ENCODE results near the gene HOXC4.

The HOXC4 gene

GRCh38 chr12:54028314-54029201 is 25.1 kb upstream of the HOXC4 start, which contains the start of gene HOXC6:
TSS of gene HOXC6 (plus strand) at chr12:54028440. CDS start at chr12:54028522, 82 bp downstream.
- DNase-seq (ENCODE audit: low read depth, low spot score) = no peak

GRCh38 chr12:54029529-54030441 is 23.9 kb upstream of the HOXC4 start:
- DNase-seq (ENCODE audit: low read depth, low spot score) = no peak

DNA sequence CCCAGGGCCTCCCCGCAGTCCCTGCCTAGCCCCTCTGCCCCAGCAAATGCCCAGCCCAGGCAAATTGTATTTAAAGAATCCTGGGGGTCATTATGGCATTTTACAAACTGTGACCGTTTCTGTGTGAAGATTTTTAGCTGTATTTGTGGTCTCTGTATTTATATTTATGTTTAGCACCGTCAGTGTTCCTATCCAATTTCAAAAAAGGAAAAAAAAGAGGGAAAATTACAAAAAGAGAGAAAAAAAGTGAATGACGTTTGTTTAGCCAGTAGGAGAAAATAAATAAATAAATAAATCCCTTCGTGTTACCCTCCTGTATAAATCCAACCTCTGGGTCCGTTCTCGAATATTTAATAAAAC is 23.2 kb upstream of the HOXC4 start:
- no peak for DNase-seq (ENCODE audit: low read depth, low spot score)

DNA sequence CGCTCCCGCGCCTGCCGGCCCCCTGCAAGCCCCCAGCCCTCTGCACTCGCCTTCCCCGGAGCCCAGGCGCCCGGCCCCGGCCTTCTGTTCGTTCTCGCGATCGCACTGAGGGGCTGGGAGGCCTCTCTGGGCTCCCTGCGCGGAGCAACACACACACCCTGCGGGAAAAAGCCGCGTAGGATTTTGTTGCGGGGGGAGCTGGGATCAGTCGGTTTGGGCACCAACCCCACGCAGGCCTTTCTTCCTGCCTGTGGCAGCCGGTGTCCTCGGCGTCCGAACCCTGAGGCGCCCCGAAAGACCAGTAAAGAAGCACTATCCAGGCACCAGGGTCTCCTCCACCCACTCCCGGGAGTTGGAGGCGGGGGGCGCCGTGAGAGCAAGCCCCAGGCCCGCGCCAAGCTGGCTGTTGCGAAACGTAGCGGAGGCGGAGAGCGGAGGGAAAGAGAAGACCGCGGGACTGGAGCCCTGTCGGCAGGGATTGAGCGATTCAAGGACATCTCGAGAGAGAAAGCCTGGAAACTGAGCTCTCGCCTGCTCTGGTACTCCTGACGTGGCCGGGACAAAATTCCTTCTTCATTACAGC is 22.7 kb upstream of the HOXC4 start:
- DNase-seq (ENCODE audit: low read depth, low spot score) = no peak

DNA sequence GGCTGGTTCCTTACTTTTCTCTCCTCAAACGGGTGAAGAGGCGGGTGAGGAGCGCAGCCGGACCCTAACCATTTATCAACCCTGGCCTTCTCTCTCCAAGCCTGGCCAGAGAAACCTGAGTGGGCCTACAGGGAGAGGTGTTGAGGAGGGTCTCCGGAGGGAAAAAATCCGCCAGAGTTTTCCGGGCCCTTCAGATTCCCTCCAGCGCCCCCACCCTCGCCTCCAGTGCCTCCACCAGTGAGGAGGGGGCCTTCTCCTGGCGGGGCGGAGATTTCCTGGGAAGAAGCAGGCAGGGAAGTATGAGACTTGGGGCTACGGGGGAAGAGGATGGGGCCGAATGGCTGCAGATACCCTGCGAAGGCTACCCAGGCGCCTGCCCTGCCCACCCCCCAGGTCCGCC is 22.2 kb upstream of the HOXC4 start:
- DNase-seq (ENCODE audit: low read depth, low spot score) = no peak

DNA sequence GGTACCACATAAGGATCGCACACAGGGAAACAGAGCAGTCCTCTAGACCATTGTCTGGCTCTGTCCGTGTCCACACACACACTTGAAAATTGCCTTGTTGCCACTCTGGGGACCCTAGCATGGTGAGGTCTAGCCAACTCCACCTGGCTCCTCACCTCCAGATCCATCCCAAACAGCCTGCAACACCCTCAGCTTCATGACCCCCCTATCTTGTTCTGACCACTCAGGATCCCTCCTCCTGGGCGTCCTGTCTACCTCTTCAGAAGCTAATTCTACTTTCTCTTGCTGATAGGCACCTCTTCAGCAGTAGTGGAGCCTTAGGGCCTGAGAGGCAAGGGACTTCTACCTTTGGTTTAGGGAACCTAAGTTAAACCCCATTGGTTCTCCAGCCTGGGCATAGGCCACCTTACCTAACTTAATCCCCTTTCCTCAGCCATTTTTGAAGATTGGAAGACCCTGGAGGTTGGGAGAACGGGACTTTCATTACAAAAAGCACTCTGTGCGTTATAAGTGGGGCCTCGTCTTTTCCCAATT is 21.5 kb upstream of the HOXC4 start:
- DNase-seq (ENCODE audit: low read depth, low spot score) = no peak

DNA sequence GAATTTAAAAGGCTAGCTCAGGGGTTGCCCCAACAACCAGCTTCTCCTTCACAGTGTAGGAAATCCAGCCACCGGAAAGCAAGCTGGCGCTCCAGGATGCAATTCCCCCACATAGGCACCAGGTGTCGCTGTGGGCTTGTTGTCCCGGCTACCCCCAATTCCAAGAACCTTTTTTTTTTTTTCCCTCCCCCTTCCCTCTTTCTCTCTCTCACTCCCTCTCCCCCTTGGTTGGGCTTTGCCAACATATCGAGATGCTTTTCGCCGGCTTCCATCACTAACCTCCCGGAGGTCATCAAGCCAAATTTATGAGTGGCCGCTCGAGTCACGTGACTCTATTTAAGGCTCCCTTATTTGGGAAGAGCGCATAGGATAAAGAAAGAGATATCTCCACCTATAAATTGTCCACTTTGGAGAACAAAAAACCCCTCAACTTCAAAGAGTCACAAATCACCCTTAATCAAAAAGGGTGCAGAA is 21.0 kb upstream of the HOXC4 start, which contains the start of gene HOXC5:
HOXC5 (plus strand) TSS at position 424 of the 474 bp plus-strand sequence. CDS start 73 bp downstream, outside the sequence.
- DNase-seq (ENCODE audit: low read depth, low spot score) = peak; percentile 52

DNA sequence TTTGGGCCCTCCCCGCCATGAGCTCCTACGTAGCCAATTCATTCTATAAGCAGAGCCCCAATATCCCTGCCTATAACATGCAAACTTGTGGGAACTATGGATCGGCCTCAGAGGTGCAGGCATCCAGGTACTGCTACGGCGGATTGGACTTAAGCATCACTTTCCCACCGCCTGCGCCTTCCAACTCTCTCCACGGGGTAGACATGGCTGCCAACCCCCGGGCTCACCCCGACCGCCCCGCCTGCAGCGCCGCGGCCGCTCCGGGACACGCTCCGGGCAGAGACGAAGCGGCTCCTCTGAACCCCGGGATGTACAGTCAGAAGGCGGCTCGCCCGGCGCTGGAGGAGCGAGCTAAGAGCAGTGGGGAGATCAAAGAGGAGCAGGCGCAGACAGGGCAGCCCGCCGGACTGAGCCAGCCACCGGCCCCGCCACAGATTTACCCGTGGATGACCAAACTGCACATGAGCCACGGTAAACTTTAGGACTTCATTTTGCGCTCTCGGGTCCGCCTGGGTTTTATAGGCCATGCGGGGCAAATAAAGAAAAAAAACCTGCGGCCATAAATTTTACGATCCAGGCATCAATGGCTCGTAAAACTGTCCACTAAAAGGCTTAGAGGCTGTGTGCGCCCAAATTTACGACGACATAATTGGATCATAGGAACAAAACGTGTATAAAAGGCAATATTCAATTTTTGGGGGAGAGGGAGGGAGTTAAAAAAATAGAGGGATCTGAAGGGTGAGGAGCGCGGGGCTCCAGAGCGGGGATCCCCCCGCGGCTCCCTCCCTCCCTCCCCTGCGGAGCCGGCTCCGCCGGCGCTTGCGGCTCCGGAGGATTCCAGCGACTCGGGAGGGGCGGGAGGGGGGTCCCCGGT is 20.3 kb upstream of the HOXC4 start:
- DNase-seq (ENCODE audit: low read depth, low spot score) = no peak

GRCh38 chr12:54033980-54034784 is 19.5 kb upstream of the HOXC4 start:
- no peak for DNase-seq (ENCODE audit: low read depth, low spot score)

GRCh38 chr12:54034785-54035310 is 18.8 kb upstream of the HOXC4 start:
- DNase-seq (ENCODE audit: low read depth, low spot score) = no peak

- no peak for DNase-seq (ENCODE audit: low read depth, low spot score)
Measured at GRCh38 chr12:54035568-54036264, 17.9 kb upstream of the HOXC4 start.

DNA sequence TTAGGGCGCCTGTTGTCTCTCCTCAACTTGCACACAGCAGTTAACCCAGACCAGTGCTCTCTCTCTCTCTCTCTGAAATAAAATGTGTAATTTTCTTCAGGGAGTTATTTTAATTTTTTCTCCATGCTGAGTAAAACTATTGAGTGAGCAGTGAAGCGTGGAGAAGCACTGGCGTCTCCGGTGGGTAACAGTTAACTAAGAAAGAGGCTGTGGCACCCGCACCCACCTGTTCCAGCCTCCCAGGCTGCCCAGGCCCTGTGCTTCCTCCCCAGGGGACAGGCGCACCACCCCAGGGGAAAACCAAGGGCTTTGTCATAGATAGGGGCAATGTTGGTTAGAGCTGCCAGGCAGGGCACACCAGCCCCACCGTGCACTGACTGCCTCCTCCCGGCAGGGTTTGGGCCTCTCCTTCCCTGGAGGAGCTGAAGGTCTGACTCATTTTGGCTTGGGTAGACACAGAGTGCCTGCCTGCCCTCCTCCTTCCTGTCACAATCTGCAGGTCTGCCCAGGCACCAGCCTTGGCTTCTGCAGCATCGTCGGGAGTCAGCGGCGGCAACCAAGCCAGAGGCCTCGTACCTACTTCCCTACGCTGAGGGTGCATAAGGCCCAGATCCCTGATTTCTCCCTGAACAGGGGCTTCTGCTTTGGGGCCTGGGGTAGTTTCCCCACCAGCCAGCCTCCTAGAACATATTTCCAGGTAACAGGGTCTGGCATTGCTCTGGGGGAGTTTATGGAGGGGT is 16.8 kb upstream of the HOXC4 start:
- DNase-seq (ENCODE audit: low read depth, low spot score) = no peak

GRCh38 chr12:54037360-54038283 is 16.0 kb upstream of the HOXC4 start:
- DNase-seq (ENCODE audit: low read depth, low spot score) = no peak

DNA sequence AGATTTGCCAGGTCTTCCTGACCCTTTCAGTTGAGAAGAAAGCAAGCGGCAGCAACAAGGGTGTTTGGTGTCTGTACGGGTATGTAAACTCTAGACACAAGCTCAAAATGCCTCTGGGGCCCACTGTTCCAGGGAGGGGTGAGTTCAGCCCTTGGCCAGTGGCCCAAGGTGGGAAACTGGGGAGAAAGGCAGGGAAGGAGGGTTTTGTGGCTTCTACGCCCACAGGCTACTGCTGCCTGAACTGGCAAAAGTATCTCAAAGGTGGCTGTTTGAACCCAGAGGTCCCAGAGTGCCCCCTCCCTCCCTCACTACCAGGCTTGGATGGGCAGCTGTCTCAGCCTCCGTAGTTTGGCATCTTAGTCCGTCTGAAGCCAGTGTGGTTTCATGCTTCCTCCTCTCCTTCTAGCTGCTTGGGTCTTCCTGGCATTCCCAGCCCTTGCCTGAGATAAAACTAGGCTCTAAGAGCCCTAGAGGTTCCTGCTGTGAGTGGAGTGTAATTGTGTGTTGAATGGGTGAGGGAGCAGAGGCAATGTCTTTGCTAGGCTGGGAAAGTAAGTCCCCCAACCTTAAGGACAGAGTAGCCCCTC is 15.3 kb upstream of the HOXC4 start:
- DNase-seq (ENCODE audit: low read depth, low spot score) = no peak

- DNase-seq (ENCODE audit: low read depth, low spot score) = no peak
Measured at GRCh38 chr12:54038871-54039414, 14.7 kb upstream of the HOXC4 start.

- DNase-seq (ENCODE audit: low read depth, low spot score) = no peak
Measured at GRCh38 chr12:54039417-54040147, 14.1 kb upstream of the HOXC4 start.

Data from iPS DF 19.7 (cell line).